ENCODE data around the gene LCN1. TPM values are rescaled to one million over a fixed set of nuclear protein-coding genes. Genes with fewer than 3 reads are reported as not detected.

LCN1 gene
- total and polyA plus RNA-seq, 2 donors (not counting 3 experiments of a cell fraction or from before 2014, with no cell fraction given), result not detected

GRCh38 chr9:135484460-135485277 is 36.6 kb upstream of the LCN1 start:
- H3K9ac ChIP-seq (replicated peaks; ENCODE audit: extremely low read depth, insufficient read depth, low read length), result no peak overlapping the region
- DNase-seq (ENCODE audit: low read depth, low spot score) (no peak), FAIRE-seq (no peak)
- H3K4me2 ChIP-seq (ENCODE audit: insufficient read depth, low read length), result no peak overlapping the region
- ChIA-PET CTCF (no interaction called here), POLR2A (no interaction called here)
- no peak for TF ChIP-seq MYC (IDR thresholded peaks at IDR 0.05; ENCODE audit: low read depth, low read length)
- TF ChIP-seq JUN (IDR thresholded peaks at IDR 0.05; ENCODE audit: borderline replicate concordance, insufficient read depth, insufficient read length, low read depth), result no peak
- TF ChIP-seq, protein P1, sequence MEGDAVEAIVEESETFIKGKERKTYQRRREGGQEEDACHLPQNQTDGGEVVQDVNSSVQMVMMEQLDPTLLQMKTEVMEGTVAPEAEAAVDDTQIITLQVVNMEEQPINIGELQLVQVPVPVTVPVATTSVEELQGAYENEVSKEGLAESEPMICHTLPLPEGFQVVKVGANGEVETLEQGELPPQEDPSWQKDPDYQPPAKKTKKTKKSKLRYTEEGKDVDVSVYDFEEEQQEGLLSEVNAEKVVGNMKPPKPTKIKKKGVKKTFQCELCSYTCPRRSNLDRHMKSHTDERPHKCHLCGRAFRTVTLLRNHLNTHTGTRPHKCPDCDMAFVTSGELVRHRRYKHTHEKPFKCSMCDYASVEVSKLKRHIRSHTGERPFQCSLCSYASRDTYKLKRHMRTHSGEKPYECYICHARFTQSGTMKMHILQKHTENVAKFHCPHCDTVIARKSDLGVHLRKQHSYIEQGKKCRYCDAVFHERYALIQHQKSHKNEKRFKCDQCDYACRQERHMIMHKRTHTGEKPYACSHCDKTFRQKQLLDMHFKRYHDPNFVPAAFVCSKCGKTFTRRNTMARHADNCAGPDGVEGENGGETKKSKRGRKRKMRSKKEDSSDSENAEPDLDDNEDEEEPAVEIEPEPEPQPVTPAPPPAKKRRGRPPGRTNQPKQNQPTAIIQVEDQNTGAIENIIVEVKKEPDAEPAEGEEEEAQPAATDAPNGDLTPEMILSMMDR (IDR thresholded peaks at IDR 0.05; ENCODE audit: extremely low read depth in 1 of 2, insufficient read depth in 1 of 2, low read depth in 1 of 2, low read length in 2 of 2), result no peak
- TF ChIP-seq FOS (IDR thresholded peaks at IDR 0.05; ENCODE audit: borderline replicate concordance, insufficient read depth, low read length), result no peak
- no peak for TF ChIP-seq POLR2A (IDR thresholded peaks at IDR 0.05; ENCODE audit: low read depth, low read length)
- TF ChIP-seq MAX (IDR thresholded peaks at IDR 0.05; ENCODE audit: insufficient read depth, insufficient read length), result no peak
- no peak for TF ChIP-seq GATA2 (IDR thresholded peaks at IDR 0.05; ENCODE audit: insufficient read depth, insufficient read length, low read depth, low read length)
- no peak for TF ChIP-seq POLR2AphosphoS5 (IDR thresholded peaks at IDR 0.05; ENCODE audit: insufficient read depth, low read depth, low read length)
- H4K20me1 ChIP-seq (replicated peaks; ENCODE audit: control insufficient read depth, extremely low read depth, insufficient read depth, low read length), result no peaks in the 10 kb centered on the region
- no peak overlapping the region for H3K4me3 ChIP-seq (replicated peaks in 1 of 3; ENCODE audit: insufficient read depth in 1 of 3, low read depth in 1 of 3, low read length in 3 of 3)
- no peak overlapping the region for H3K27ac ChIP-seq (ENCODE audit: insufficient read depth, low read depth, low read length)
- H3K27me3 ChIP-seq (ENCODE audit: control insufficient read depth in 2 of 2, insufficient read depth in 2 of 2, low read length in 2 of 2), result no peaks in the 10 kb centered on the region
- no peaks in the 10 kb centered on the region for H3K9me3 ChIP-seq (replicated peaks; ENCODE audit: control insufficient read depth, insufficient read depth, low read length)
- peaks cover 4% of the 10 kb centered on the region for H3K4me1 ChIP-seq (ENCODE audit: control insufficient read depth, extremely low read depth, insufficient read depth, low read length)
- no peak overlapping the region for H2AFZ ChIP-seq (ENCODE audit: low read depth, low read length)
- H3K79me2 ChIP-seq (ENCODE audit: control insufficient read depth, insufficient read depth, low read length), result no peaks in the 10 kb centered on the region
- no TSS peak for BruUV-seq (replicated peaks)
- H3K9me1 ChIP-seq (replicated peaks; ENCODE audit: control insufficient read depth, extremely low read depth, insufficient read depth, low read length), result no peaks in the 10 kb centered on the region
- dilution Hi-C loops (cut with MboI; ENCODE audit: extremely low pct_ligation_motif_present, low sequenced_read_pairs), result no loop called here
- intact Hi-C loops (cut with micrococcal nuclease), result no loop called here
- H3K36me3 ChIP-seq (ENCODE audit: control insufficient read depth in 2 of 2, extremely low read depth in 1 of 2, insufficient read depth in 2 of 2, low read length in 2 of 2), result peaks cover 0 to 29% of the 10 kb centered on the region in 2 experiments
